Hematopoietic multipotent progenitor cell treated with erythropoietin and hydrocortisone succinate and interleukin-3 and kit ligand, for 8 days (in vitro differentiated cells): ENCODE measurements around the gene YEATS4.
A peak's percentile ranks its signal among the peaks of the same experiment; 100 is the strongest.

Experiments
- DNase-seq: peaks from one replicate; pipeline ENCODE4 v3.0.0-alpha.2; 2015

YEATS4 gene

DNA sequence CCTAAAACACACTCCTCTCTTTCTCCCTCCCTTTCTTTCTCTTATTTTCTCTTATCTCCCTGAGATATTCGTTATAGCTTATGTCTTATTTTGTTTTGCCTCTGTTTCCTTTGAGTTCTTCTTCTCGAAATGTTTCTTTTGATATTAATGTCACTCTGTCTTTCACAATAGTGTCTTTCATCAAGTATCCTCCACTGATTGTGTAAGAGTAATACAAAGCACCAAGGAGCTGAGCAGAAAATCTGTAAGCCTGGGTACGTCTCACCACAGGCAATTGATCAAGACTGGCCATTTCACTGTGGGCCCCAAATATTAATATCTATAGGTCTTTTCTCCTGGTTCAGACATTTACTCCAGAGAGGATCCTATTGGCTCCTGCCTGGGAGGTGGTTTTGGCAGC is 16.2 kb upstream of the YEATS4 start:
- no peak for DNase-seq

DNA sequence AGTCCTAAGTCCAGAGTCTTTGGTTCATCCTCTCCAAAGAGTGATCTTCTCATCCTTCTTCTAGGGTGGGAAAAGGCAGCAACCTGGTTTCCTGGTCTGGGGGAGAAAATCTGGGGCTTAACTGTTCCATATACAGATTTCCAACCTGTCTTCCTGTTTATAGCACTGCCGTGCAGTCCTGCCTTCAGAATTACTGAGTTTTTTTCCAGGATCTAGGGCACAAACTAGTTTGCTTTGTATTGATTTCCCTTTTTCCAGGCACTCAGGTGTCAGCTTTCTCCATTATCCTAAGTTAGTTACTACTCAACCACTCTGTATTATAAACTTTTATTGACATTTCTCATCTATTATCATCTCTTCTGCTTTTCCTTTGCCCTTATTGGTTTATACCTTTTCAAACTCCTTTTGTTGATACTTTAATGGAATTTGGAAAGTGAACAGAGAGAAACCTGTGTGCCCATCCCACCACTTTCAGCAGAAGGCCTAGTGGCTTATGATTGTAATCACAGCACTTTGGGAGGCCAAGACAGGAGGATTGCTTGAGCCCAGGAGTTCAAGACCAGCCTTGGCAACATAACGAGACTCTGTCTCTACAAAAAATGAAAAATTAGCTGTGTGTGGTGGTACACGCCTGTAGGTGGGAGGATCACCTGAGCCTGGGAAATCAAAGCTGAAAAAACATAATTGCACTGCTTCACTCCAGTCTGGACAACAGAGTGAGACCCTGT is 15.5 kb upstream of the YEATS4 start:
- DNase-seq: no peak

DNA sequence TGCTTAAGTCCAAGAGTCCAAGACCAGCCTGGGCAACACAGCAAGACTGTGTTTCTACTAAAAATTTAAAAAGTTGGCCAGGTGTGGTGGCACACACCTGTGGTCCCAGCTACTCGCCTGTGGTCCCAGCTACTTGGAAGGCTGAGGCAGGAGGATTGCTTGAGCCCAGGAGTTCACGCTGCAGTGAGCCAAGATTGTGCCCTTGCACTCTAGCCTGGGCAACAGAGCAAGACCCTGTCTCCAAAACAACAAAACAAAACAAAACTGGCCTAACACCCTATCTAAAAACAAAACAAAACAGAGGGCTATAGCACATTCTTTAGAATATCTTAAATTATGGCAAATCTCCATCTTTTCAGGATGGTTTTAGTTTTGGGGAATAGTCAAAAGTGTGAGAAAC is 14.5 kb upstream of the YEATS4 start:
- no peak for DNase-seq

DNA sequence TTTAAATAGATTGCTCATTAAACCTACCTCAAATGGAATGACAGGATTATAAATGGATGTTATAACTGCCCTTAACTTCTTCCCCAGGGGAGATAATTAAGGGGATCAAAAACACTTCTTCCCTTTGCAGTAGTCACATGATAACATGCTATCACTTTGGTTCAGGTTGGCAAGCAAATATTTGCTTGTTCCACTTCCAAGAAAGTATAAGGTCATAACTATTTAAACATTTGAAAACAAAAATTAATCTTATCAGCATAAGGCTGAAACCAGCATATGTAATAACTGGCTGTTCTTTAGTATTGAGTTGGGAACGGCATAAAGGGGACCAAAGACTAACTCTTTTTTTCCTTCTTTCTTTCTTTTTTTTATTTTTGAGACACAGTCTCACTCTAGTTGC is 13.8 kb upstream of the YEATS4 start:
- DNase-seq: peak; percentile 84

DNA sequence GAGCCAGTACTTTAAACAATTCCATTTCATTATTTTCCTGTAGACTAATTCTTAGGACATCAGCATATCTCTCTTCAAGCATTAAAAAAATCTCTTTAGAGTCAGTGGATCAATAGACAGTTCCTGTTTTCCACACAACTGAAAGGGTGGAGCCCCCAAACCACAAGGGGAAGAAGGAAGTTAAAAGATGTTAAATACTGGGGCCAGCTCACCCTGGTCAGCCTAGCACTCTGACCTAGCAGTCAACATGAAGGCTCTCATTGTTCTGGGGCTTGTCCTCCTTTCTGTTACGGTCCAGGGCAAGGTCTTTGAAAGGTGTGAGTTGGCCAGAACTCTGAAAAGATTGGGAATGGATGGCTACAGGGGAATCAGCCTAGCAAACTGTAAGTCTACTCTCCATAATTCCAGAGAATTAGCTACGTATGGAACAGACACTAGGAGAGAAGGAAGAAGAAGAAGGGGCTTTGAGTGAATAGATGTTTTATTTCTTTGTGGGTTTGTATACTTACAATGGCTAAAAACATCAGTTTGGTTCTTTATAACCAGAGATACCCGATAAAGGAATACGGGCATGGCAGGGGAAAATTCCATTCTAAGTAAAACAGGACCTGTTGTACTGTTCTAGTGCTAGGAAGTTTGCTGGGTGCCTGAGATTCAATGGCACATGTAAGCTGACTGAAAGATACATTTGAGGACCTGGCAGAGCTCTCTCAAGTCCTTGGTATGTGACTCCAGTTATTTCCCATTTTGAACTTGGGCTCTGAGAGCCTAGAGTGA is 11.2 kb upstream of the YEATS4 start, which contains the start of gene LYZ:
Gene LYZ (plus strand): TSS at position 220 of the 777 bp plus-strand sequence. CDS start 28 bp downstream, at position 248.
- peak; percentile 40 for DNase-seq

- no peak for DNase-seq
Observed at GRCh38 chr12:69350002-69350626, 9.4 kb upstream of the YEATS4 start.

- DNase-seq: no peak
Observed at GRCh38 chr12:69350777-69351176, 8.8 kb upstream of the YEATS4 start.

DNA sequence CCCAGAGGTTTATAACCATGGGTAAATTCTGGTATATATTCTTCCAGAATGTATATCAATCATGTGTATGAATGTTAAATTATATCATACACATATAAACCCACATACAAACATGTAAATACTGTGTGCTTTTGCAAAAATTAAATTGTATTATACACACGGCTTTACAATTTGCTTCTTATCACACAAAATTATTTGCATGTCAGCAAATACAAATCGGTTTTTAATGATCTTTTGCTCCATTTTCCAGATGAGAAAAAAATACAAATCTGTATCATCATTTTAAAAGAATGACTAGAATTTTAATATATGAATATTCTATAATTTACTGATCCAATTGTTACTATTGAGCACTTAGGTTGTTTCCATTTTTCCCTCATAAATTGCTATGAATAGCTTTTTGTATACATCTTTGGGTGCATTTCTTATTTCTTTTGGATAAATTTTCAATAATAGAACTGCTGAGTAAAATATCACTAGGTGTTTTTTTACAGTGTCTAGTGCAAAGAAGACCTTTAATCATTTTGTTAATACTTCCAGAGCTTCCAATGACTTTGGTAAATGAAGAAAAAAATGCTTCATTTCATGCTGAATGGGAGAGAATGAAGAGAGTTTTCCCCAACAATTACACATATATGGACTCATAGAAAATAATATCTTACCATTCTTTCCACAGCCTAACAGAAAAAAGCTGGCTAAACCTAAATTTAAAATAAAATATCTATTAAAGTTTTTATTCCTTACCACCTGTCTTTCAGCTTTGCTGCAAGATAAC is 7.9 kb upstream of the YEATS4 start:
- DNase-seq: no peak

DNA sequence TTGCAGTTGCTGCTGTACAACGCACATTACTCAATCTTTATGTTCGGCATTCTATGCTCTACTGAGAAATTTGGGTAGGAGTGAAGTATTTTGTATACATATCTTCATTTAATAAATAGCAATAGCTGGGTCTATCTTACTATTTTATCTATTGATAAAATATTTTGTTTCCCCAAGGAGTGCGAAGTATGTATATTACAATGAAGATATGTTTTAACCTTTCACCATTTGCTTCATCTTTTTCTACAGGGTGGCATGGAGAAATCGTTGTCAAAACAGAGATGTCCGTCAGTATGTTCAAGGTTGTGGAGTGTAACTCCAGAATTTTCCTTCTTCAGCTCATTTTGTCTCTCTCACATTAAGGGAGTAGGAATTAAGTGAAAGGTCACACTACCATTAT is 6.6 kb upstream of the YEATS4 start:
- no peak for DNase-seq

GRCh38 chr12:69354172-69354555 is 5.4 kb upstream of the YEATS4 start:
- no peak for DNase-seq

DNA sequence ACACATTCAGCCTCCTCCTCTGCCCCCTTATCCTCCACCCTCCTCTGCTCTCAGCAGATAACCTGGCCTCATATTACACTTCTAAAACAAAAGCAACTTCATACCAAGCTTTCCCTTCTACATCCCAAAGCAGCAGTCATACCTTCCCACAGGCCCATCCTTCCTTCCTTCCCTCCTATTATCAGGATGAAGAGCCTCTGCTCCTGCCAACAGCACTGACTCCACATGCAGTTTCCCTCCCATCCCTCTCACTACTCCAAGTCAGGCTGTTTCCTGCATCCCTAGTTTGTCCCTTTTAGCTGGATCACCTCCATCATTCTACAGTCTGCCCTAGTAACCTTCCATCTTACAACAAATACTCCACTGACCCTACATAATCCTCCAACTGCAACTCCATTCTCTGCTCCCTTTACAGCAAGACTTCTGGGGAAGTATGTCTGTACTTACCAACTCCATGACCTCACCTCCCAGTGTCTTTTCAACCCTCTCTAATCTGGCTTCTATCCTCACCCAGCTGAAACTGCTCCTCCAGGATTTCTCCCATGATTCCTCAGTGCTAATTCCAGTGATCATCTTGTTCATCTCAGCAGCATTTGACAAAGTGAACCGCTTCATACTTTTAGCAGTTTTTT is 4.9 kb upstream of the YEATS4 start:
- DNase-seq: peak; percentile 52

GRCh38 chr12:69355363-69356028 is 4.0 kb upstream of the YEATS4 start:
- DNase-seq: no peak

- DNase-seq: no peak
Observed at GRCh38 chr12:69360348-69360672, 767 bp downstream of the YEATS4 start.

DNA sequence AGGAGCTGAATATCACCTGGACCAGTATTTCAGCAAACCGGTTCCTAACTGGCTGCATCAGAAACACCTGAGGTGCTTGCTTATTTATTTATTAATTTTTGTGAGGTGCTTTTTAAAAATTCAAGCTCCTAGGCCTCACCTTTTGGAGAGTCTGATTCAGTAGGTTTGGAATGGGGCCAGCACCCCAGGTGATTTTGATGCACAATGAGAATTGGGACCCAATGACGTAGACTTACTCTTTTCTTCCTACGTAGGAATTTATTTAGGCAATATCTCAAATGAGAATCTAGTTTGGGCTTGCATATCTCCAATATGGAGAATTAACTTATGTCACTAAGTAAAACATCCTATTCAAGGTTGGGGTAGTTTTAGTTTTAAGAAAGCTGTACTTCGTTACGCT is 7.3 kb downstream of the YEATS4 start:
- DNase-seq: no peak

DNA sequence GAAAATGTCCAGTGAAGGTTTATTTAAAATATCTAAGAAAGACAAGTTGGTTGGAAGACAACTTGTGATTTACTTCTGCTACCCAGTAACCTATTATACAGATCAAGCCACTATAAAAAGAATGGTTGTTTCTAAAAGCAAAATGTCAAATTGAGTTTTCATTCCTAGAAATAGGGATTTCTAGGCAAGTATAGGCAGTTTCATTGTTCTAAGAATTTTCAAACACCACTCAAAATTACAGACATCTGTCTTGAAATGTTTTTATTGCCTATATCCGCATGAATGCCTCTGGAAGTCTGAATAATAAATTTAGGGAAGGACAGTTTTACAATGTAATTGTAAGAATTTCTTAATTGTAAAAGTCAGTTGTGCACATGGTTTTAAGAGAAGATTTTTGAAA is 8.6 kb downstream of the YEATS4 start:
- DNase-seq: no peak

DNA sequence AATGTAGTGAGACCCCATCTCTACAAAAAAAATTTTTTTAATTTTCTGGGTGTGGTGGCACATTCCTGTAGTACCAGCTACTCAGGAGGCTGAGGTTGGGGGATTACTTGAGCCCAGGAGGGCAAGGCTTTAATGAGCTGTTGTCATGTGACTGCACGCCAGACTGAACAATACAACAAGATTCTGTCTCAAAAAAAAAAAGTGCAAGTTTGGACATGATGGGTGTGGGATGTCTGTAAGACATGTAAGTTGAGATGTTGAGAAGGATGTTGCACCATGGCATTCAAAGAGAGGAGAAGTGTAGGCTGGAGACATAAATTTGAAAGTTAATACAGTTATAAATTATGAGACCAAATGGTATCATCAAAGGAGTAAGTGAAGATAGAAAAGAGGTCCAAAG is 23.5 kb downstream of the YEATS4 start:
- no peak for DNase-seq

- no peak for DNase-seq
Observed at GRCh38 chr12:69385038-69385437, 25.5 kb downstream of the YEATS4 start.

DNA sequence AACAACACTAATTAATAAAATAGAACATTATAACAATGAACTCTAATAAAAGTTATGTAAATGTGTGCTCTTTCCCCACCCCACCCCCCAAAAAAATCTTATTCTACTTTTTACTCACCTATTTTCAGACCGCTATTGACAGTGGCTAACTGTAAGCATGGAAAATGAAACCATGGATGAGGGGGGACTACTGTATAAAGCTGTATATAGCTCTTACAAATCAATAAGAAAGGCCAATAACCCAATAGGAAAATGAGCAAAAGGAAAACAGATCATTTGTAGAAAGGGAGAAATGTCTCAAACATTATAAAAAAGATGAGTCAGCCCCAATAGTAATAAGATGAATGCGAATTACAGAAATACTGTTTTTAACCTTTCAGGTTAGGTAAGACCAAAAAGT is 27.4 kb downstream of the YEATS4 start:
- no peak for DNase-seq

DNA sequence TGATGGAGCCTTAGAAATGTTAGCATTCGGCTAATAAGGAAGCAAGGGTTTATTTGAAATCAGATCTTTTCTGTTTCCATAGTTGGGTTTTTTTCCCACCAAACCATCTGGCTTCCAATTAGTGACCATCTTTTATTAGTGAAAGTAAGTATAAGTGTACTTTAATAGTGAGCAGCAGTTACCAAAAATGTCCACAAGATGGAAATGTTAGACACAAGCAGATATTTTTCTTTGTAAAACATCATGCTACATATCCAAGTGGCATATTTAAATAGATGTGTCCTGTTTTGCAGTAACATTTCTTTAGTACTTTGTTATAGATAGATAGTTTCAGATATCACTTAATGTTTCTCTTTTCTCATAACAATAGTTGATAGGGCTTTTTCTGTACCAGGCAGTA is 28.8 kb downstream of the YEATS4 start:
- DNase-seq: peak; percentile 57

- DNase-seq: no peak
Observed at GRCh38 chr12:69389831-69390230, 30.3 kb downstream of the YEATS4 start.

- DNase-seq: no peak
Observed at GRCh38 chr12:69392179-69392928, 32.8 kb downstream of the YEATS4 start.

- no peak for DNase-seq
Observed at GRCh38 chr12:69396041-69396440, 36.5 kb downstream of the YEATS4 start.
